ENCODE measurements around the gene RGS5.

Gene RGS5

DNA sequence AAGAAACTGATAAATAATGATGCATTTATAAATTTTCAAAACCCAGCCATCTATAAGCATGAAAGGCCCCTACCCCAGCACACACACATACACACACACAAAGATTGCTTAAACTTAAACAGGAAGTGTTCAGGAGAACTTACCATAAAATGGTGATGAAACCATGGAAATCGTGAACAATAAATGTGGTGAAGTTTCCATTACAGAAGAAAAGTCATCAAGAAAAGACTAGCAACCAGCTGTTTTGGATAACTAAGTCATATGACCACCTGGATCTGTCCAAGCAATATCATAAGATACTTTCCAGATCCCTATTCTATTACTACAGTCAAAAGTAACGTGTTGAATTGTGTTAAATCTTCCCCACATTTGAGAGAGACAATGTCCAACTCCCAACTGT, 24.1 kb downstream of the RGS5 start:
- DNase-seq, result no peak

GRCh38 chr1:163176797-163177196, 25.9 kb downstream of the RGS5 start:
- no peak for DNase-seq

DNA sequence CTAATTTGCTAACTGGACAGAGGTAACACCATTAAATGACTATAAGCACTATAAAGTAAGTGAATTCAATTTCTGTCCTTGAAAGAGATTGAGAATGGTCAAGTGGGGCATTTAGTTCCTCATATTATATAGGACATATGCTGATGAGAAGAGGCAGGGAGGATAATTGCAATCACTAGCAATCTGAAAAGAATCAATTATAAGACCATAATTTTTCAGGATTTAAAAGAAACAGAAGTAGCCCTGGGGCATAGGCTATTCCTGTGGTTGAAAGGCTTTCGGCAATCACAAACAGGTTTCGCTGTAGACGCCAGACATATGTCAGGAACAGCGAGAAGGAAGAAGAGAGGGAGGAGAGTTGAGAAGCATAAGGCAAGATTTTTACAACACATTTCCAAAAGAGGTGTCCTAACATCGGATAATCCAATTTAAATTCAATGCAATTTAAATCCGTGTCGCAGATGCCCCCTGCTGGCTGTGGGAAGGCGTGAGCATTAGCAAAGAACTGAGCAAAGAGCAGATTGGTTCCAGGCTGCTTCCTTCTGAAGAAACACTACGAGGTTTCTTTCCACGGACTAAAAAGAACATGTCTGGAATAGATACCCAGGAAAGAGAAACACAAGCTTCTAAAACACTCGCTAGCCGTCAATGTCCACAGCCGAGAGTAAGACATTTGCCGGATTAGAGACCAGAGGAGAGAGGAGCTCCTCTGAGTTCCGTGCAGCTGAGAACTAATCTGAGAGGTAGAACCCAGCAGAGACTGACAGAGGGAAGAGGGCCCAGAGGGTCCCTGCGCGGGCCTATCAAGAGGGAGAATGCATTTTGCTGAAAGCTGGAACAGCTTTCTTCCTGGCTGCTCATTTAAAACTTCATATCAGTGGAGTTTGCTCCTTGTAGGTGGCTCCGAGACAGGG, 27.9 kb downstream of the RGS5 start:
- DNase-seq, result peak; percentile 58

DNA sequence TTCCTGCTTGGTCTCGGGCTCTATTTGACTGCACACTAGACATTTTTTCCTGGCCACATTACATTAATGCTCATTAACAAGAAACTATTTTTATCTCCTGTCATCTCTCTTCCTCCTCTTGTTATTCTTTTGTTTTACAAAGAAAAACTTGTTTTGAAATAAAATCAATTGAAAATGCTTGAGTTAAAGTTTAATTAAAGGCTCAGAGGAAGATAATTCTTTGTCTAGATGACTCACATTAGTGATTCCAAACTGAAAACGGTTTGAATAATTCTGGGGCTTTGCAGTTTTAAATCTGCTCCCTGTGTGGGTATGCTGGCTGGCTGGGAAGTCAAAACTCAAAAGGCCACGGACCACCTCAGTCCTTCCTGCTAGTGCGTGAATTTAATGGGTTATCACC, 29.6 kb downstream of the RGS5 start:
- no peak for DNase-seq

DNA sequence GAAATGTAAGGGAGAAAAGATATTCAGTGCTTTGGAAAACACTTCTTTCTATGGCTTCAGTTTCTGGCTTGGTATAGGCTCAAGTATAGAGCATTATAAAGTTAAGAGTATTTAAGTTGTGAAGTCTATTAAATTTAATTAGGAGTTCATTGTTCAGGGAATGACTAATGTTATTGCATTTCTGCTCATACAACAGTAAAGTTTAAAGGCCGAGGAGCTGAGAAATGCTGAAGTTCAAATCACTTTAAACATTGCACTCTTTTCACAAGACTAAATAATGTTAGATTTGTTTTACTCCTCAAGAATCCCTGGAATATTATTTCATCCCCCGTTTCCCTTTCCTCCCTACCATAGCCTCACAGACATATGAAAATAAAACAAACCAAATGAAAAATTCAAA, 30.1 kb downstream of the RGS5 start:
- no peak for DNase-seq

GRCh38 chr1:163171826-163172225, 30.9 kb downstream of the RGS5 start:
- DNase-seq, result no peak

DNA sequence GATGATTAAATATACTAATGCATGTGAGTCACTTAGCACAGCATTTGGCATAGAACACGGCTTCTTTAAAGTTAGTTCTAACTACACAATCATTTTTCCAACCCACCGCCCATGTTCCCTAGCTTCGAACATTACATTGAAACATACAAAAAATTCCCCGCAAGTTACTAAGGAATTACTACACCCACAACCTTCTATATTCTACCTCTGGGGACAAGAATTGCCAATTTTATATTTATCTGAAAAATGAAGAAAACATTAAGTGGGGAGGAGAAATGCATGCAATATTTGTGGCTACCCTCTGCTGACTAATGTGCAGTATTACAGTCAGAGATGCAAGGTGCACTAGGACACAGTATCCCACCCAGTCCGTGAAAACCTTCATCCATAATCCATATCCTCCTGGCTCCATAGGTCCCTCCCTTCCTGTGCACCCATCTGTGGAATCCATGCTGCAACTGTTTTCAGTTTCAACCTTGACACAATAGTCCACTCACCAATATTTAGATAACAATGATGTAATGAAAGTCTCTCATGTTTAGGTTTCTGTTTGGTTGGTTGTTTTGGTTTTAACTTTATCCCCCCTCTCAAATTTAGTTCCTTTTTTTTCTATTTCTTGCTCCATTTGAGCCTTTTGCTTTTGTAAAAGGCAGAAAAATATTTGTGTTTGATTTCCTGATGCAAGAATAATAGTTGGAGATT, 31.6 kb downstream of the RGS5 start:
- DNase-seq, result peak; percentile 6

DNA sequence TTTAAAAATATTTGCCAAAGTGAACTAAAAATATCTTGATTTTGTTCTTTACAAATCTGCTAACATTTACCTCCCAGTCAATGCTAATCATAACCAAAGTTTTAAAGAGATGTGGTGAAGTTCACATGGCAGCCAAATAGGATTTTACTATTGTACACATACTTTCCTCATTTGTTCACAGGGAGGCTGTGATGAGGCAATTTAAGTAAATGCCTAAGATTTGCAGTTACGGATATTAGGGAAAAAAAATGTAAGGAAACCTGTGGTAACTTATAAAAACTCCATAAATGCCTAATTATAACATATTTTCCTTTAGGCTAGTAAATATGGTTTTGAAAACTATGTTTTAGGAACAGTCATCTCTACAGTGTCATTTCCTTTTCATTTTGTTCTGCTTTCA, 32.4 kb downstream of the RGS5 start:
- no peak for DNase-seq

GRCh38 chr1:163169553-163169952, 33.2 kb downstream of the RGS5 start:
- DNase-seq, result no peak

DNA sequence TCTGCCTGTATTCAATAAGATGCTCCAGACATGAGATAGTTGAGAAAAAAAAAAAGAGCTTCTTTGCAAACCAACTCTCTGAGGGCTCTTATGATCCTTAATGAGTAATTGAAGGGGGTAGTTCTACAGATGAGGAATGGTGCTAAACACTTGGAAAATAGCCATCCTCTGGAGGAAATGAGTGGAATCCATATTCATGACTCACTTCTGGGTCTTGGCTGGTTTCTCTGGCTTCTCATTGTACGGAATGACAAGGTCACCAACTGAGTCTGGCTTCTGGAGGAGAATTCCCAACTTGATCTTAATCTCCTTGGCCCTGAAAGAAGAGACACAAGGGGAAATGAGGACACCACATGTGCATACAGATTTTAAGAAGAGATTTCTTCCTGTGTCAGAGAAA, 34.7 kb downstream of the RGS5 start:
- no peak for DNase-seq

DNA sequence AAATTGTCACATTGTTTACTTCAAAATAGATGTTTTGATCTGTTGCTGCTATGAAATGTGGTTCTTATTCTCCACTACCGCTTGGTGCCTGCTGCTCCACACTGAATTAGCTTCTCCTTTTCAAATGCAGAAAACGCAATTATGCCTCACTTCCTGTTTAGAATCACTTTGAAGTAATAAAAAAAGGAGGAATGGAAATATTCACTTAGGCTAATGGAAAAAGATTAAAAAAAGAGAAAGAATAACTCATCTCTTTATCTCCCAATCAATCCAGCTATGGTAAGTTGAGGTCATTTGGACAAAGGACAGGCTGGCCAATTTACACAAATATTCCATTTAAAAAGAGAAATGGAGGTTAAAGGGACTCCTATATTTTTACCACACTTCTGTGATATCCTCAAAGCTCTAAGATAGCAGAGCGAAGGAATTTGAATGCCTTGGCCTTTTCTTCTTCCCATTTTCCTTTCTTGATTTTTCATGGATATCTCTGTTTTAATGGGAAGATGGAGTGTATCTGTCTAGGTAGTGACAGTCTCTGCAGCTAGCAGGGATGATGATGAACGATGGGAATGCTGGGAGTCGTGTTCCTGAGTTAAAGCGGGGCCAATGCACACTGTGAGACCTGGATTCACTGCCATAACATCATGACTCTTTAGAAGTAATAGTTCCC, 35.7 kb downstream of the RGS5 start:
- DNase-seq, result no peak

DNA sequence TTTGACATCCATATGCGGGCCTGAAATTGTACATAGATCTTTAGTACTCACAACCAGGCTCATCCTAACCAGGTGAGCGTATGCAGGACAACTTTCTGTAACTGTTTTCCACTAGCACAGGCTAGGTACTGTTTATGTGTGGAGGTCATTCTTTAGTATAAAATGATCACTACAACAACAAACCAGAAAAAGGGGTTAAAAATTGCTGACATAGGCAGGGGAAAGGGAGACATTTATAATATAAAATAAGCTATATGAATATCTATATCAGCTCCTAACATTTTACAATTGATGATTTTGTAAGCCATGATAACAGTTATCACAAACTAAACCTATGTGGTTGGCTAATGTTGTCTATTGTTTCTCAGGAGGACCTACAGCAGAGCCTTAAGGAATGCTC, 37.6 kb downstream of the RGS5 start:
- no peak for DNase-seq

- DNase-seq, result no peak
Measured at GRCh38 chr1:163163881-163164582, 38.7 kb downstream of the RGS5 start.

- DNase-seq, result no peak
Measured at GRCh38 chr1:163163163-163163562, 39.6 kb downstream of the RGS5 start.

DNA sequence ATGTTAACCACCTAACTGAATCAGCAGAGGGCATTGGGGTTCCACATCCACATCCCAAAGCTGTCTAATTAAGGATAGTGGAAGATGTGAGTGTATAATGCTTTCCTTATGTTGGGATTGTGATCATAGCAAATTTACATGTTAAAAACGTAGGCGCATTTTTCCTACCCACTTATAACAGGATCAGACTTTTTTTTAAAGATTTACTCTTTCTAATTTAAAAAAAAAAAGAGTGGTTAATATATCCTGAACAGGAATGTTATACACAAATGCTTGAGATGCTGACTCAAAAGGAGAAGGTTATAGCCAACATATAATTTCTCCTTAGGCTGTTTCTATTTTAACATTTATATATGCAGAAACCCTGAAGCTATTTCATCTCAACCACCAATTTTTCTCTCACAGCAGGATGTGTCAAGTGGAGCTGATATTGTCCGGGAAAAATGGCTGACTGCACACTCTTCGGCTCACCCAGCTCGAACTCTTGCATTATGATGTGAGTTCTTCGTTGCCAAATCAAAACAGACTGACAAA, 40.3 kb downstream of the RGS5 start:
- no peak for DNase-seq

DNA sequence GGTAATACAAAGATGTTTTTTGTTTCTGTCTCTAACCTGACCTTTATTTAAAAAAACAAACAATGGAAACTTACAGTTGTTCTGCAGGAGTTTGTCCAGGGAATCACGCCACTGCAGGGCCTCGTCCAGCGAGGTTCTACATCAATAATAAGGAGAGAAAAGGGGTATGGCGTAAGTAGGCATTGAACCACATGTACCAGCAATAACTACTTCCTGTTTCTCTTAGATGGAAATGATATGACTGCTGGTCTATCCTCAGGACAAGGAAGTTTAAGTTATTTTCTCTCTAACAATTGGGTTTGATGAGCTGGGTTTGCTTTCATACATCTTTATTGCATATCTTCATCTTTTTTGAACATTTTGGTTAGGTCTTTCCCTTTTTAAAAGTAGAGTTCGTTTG, 40.9 kb downstream of the RGS5 start:
- no peak for DNase-seq

DNA sequence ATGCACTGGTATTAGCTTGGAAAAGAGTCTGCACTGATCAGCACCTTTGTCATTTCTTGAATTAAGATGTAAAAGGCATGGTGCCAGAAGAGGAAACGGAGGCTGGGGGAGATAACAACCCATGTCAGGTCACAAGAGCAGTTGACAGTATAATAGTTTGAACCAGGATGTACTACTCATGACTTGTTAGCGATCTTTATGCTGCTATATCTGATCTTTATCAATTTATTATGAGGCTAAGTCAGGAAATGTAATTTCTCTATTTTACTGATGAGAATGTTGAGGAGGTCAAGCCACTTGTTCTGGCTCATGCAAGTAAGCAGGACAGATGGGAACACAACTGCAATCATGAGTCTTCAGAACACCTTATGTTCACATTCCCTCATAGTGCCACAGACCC, 41.4 kb downstream of the RGS5 start:
- DNase-seq, result no peak

- no peak for DNase-seq
Measured at GRCh38 chr1:163155606-163156005, 47.1 kb downstream of the RGS5 start.

DNA sequence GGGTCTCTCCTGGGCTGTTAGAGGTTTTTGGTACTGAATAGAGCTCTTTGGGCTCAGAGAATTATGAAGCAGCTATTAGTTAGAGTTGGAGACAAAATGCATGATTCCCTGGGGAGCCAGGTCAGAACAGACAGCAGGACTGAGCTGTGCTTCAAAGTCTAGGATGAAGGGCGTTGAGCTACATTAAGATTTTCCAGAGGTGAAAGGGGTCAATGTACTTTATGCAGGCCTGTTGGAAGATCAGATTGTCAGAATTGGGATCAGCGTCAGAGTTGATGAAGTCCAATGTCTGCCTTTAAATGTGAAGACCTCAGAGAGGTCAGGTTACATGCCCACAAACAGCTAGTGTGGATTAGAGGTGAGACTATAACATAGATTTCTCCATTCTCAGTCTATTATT, 53.8 kb downstream of the RGS5 start:
- no peak for DNase-seq

DNA sequence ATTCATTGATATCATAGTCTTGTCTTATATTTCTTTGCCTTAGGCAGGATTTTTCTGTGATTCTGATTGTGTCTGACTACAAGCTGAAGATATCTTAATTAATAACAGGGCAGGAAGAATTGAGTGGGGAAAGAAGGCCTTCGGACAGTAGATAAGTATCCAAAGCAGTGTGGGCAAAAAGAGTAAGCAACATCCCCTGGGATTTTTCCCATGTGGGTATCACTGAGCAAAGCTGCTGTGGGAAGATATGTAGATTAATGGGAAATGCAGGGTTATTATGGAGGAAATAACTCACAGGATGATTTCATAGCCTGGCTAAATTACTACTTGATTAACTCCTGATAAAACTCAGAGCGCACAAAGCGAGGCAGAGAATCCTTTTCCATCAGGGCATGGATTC, 55.7 kb downstream of the RGS5 start:
- DNase-seq, result no peak

GRCh38 chr1:163145435-163145834, 57.3 kb downstream of the RGS5 start:
- no peak for DNase-seq

GRCh38 chr1:163144418-163144817, 58.3 kb downstream of the RGS5 start:
- DNase-seq, result no peak

DNA sequence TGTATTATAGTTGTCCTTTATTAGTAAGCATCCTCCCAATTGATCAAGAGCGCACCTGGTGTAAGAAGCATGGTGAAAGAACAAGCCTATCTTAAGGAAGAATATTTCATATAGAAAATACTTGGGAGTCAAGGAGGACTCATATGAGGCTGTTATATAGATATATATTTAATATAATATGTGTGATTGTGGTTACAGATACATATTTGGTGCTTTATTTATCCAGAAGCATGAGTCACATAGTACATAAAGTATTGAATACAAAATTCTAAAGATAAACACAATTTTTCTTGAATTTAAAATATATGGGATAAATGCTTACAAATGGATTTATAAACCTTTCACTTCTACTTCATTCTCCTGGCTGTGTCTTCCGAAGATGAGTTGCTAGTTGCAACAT, 60.6 kb downstream of the RGS5 start:
- no peak for DNase-seq

Data from NCI-H345 (cell line).